A673 (cell line): ENCODE measurements around the gene STUM.

ENCODE experiments used
- CTCF ChIP-seq: fragments of 300-800, 200-600 bp; sonication (generic); conservative IDR thresholded peaks from 2 replicates; pipeline ENCODE4 v1.5.1; 2017; ENCODE audit warnings: low read depth, mild to moderate bottlenecking, antibody characterized with exemption, low read length, moderate library complexity, mixed read lengths
- EZH2 ChIP-seq: fragments of 200-600 bp; sonication (generic); IDR thresholded peaks from 2 replicates; pipeline ENCODE4 v1.6.1; 2017; ENCODE audit warnings: borderline replicate concordance, low read depth, mild to moderate bottlenecking, mixed read lengths, antibody characterized with exemption, low read length; ENCODE audit not compliant: poor library complexity, severe bottlenecking

GRCh38 chr1:226575436-226575720, 26.8 kb downstream of the STUM start:
- TF ChIP-seq CTCF: no peak
- TF ChIP-seq EZH2: no peak
